ENCODE data around the gene ZBTB16. TPM values are rescaled to one million over a fixed set of nuclear protein-coding genes. Genes with fewer than 3 reads are reported as not detected.

Gene ZBTB16
- total and polyA plus RNA-seq, 2 of the 4 experiments (the other 2 are of a cell fraction): not detected

- no peak overlapping the region for H3K27ac ChIP-seq (ENCODE audit: insufficient read depth, low read length)
- no TSS peak for BruUV-seq (replicated peaks)
- ATAC-seq (ENCODE audit: low read depth): no peak
Measured at GRCh38 chr11:114284914-114285313, 225.4 kb downstream of the ZBTB16 start.

More at GRCh38 chr11:114284914-114285313, 225.4 kb downstream of the ZBTB16 start:
- Histone ChIP-seq H3K27me3 (ENCODE audit: control insufficient read depth, insufficient read depth, low read length) (no peaks in the 10 kb centered on the region), H3K56ac (ENCODE audit: extremely low read depth, insufficient read depth, low read length) (no peak overlapping the region), H4K20me1 (ENCODE audit: insufficient read depth, low read length) (no peaks in the 10 kb centered on the region), H3K4ac (ENCODE audit: low read depth, low read length) (peak overlapping the region; percentile 70; the same call in 1 of the 2 replicates), H3K4me2 (ENCODE audit: low read depth, low read length) (no peak overlapping the region), H2AFZ (replicated peaks; ENCODE audit: low read length, poor library complexity) (no peak overlapping the region), H2BK120ac (ENCODE audit: low read depth, low read length) (peak overlapping the region; percentile 71), H3K36me3 (ENCODE audit: control insufficient read depth, insufficient read depth, low read length) (no peaks in the 10 kb centered on the region), H3K9ac (ENCODE audit: low read depth, low read length) (no peak overlapping the region), H4K5ac (ENCODE audit: low read depth, low read length) (no peak overlapping the region), H3K23ac (ENCODE audit: low read depth, low read length) (no peak overlapping the region), H2BK20ac (ENCODE audit: low read depth, low read length) (peak overlapping the region; percentile 77), H3K18ac (ENCODE audit: low read depth, low read length) (peak overlapping the region; percentile 57; the same call in 1 of the 2 replicates), H3K9me3 (ENCODE audit: control insufficient read depth, insufficient read depth, low read length) (peaks cover 3% of the 10 kb centered on the region; the same call in 1 of the 2 replicates), H4K91ac (ENCODE audit: insufficient read depth, low read depth, low read length) (peak overlapping the region; percentile 47; the same call in 1 of the 2 replicates), H2BK15ac (ENCODE audit: low read depth, low read length) (peak overlapping the region; percentile 18; the same call in 1 of the 3 replicates), H2AK9ac (replicated peaks; ENCODE audit: low read depth, low read length, poor library complexity) (no peak overlapping the region), H3K4me1 (ENCODE audit: control insufficient read depth, insufficient read depth, low read length) (peaks cover 16% of the 10 kb centered on the region), H3K4me3 (ENCODE audit: insufficient read depth, low read depth, low read length) (no peak overlapping the region), H3K79me1 (ENCODE audit: low read depth in 1 of 2, low read length in 2 of 2) (no peaks in the 10 kb centered on the region), H2BK5ac (ENCODE audit: low read depth, low read length, poor library complexity, severe bottlenecking) (peak overlapping the region; percentile 6), H4K8ac (ENCODE audit: low read depth in 2 of 2, low read length in 2 of 2) (peak overlapping the region in 1 of 2 experiments; percentile 20; a peak in 1 of 4 replicates), H3K9me1 (ENCODE audit: insufficient read depth, low read length) (peaks cover under 1% of the 10 kb centered on the region; the same call in 1 of the 2 replicates), H2AK5ac (ENCODE audit: low read depth, low read length) (peak overlapping the region; percentile 44; the same call in 1 of the 2 replicates), H3K14ac (replicated peaks; ENCODE audit: low read depth, low read length) (no peak overlapping the region; the same call in 1 of the 2 replicates)
- POLR2A ChIA-PET (ENCODE audit: unreplicated experiment): no interaction called here
- CTCF ChIA-PET: no interaction called here
- intact Hi-C loops (cut with micrococcal nuclease): loop anchor here (5.0 kb wide), 3 partner anchors 117 to 1992 kb away; partner anchors contain the start of genes C11orf71 and RBM7
- dilution Hi-C loops (cut with HindIII; ENCODE audit: low sequenced_read_pairs, unreplicated experiment): no loop called here
- in situ Hi-C loops (cut with MboI; ENCODE audit: low sequenced_read_pairs): loop anchor here (5.0 kb wide), 1 partner anchor 467 kb away; no protein-coding TSS in a partner anchor
- no peak for TF ChIP-seq CHD1 (IDR thresholded peaks at IDR 0.05; ENCODE audit: low read depth, low read length)
- no peak for TF ChIP-seq CEBPB (IDR thresholded peaks at IDR 0.05; ENCODE audit: low read depth, low read length)
- TF ChIP-seq MAZ (IDR thresholded peaks at IDR 0.05; ENCODE audit: borderline replicate concordance, low read depth, low read length): no peak
- TF ChIP-seq FOS (IDR thresholded peaks at IDR 0.05; ENCODE audit: low read depth, low read length): no peak
- no peak for TF ChIP-seq MXI1 (IDR thresholded peaks at IDR 0.05; ENCODE audit: borderline replicate concordance, low read depth, low read length)
- TF ChIP-seq RFX5 (IDR thresholded peaks at IDR 0.05; ENCODE audit: low read depth, low read length): no peak
- no peak for TF ChIP-seq POLR2A (IDR thresholded peaks at IDR 0.05; ENCODE audit: low read depth, low read length)
- no peak for TF ChIP-seq ELK1 (IDR thresholded peaks at IDR 0.05; ENCODE audit: borderline replicate concordance, low read depth, low read length)
- TF ChIP-seq NFE2L2 (IDR thresholded peaks at IDR 0.05; ENCODE audit: low read depth, low read length): no peak
- DNase-seq: no peak
- 100% methylated on average over 3 of the region's 7 CpGs; no CpG with 5 or more reads in 1 of the 2 experiments for WGBS, 2 experiments (ENCODE audit: extremely low coverage in 2 of 2, insufficient read length in 1 of 2)

Measured in IMR-90 (cell line).